ENCODE measurements around the gene MECR. TPM values are rescaled to one million over a fixed set of nuclear protein-coding genes. Genes with fewer than 3 reads are reported as not detected.
A peak's percentile ranks its signal among the peaks of the same experiment; 100 is the strongest.

The MECR gene, protein sequence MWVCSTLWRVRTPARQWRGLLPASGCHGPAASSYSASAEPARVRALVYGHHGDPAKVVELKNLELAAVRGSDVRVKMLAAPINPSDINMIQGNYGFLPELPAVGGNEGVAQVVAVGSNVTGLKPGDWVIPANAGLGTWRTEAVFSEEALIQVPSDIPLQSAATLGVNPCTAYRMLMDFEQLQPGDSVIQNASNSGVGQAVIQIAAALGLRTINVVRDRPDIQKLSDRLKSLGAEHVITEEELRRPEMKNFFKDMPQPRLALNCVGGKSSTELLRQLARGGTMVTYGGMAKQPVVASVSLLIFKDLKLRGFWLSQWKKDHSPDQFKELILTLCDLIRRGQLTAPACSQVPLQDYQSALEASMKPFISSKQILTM
- 11.7 and 22.0 TPM in 2 replicates for total RNA-seq (ENCODE audit: low replicate concordance)

DNA sequence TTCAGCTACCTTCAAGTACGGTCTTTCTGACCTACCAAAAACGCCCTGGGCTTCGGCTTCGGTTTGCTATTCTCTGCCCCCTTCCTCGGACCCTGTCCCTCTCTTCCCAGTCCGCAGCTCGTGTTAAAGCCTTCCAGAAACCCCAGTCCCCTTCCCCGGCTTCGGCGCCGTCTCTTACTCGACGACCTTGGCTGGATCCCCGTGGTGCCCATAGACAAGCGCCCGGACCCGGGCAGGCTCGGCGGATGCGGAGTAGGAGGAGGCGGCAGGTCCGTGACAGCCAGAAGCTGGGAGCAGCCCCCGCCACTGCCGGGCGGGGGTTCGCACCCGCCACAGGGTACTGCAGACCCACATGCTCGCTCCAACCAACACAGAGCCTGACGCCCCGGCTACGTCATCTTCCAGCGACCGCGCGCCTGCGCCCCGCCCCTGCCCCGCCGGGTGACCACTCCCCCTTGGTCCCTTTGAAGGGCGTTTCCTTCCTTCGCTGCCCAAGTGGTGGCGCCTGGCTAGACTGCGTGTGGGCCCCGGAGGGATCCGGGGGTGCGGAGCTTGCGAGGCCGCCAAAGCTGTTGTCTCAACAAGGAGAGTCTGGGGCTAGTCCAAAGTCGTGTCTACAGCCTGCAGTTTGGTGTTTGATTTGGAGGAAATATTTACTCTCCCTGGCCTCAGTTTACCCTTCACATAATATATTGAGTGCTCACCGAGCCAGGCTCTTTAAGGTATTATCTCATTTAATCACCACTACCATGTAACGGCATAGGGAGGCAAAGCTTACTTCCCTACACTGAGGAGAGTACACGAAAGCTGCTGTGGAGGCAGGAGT, at the start of gene MECR:
Gene MECR, minus strand, starts transcription at position 382 of the 826 bp plus-strand sequence. Its CDS starts 28 bp downstream, at position 354.
- H3K9ac ChIP-seq = peak within 1 kb of the TSS; percentile 68
- peaks cover 8% of the 10 kb centered on the region for H3F3A ChIP-seq (ENCODE audit: low read depth)
- peaks cover 22% of the 10 kb centered on the region for H3K27me3 Mint-ChIP-seq (ENCODE audit: insufficient read depth, low read depth)
- peak within 1 kb of the TSS; percentile 93 for H3K4me2 ChIP-seq
- no peak within 1 kb of the TSS for H3K27ac Mint-ChIP-seq
- peaks cover 14% of the 10 kb centered on the region for H3K4me1 Mint-ChIP-seq
- peak within 1 kb of the TSS; percentile 58 for H2AFZ ChIP-seq (replicated peaks)
- H3K9me3 Mint-ChIP-seq = no peaks in the 10 kb centered on the region
- no peak within 1 kb of the TSS for H3K27ac ChIP-seq
- TF ChIP-seq, protein P1, sequence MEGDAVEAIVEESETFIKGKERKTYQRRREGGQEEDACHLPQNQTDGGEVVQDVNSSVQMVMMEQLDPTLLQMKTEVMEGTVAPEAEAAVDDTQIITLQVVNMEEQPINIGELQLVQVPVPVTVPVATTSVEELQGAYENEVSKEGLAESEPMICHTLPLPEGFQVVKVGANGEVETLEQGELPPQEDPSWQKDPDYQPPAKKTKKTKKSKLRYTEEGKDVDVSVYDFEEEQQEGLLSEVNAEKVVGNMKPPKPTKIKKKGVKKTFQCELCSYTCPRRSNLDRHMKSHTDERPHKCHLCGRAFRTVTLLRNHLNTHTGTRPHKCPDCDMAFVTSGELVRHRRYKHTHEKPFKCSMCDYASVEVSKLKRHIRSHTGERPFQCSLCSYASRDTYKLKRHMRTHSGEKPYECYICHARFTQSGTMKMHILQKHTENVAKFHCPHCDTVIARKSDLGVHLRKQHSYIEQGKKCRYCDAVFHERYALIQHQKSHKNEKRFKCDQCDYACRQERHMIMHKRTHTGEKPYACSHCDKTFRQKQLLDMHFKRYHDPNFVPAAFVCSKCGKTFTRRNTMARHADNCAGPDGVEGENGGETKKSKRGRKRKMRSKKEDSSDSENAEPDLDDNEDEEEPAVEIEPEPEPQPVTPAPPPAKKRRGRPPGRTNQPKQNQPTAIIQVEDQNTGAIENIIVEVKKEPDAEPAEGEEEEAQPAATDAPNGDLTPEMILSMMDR (IDR thresholded peaks at IDR 0.05) = peak; percentile 35
- TF ChIP-seq EZH2 (IDR thresholded peaks at IDR 0.05) (no peak), EZH2phosphoT487 (IDR thresholded peaks at IDR 0.05) (no peak)
- no peaks in the 10 kb centered on the region for H4K20me1 ChIP-seq (ENCODE audit: low read depth)
- peak; percentile 95 for DNase-seq (ENCODE audit: low spot score)
- no peaks in the 10 kb centered on the region for H3K9me3 ChIP-seq (ENCODE audit: low read depth)
- peak within 1 kb of the TSS; percentile 96 for H3K4me3 Mint-ChIP-seq
- peaks cover 42% of the 10 kb centered on the region for H3K27me3 ChIP-seq
- peaks cover 8% of the 10 kb centered on the region for H3K4me1 ChIP-seq
- H3K4me3 ChIP-seq = peak within 1 kb of the TSS; percentile 83
- no peaks in the 10 kb centered on the region for H3K36me3 ChIP-seq
- peaks cover 18% of the 10 kb centered on the region for H3K79me2 ChIP-seq (ENCODE audit: low read depth)
- H3K36me3 Mint-ChIP-seq = no peaks in the 10 kb centered on the region

DNA sequence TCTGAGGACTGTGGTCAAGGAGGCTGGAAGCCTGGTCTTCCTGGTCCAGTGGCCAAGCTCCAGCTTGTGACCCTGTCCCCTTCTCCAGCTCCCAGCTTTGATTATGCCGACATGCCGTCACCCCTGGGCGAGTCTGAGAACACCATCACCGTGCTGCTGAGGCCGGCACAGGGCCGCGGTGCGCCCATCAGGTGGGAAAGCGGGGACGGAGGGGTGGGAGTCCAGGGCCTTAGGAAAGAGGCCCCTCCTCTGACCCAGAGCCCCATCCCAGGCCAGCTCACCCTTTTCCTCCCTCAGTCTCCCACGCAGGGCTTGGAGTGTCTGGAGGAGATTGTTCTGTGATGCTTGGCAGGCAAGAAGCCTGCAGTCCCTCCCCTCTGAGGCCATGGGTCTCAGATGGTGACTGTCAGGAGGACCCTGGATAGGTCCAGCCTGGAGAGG, 49.2 kb upstream of the MECR start:
- no peaks in the 10 kb centered on the region for H4K20me1 ChIP-seq (ENCODE audit: low read depth)
- H3K36me3 ChIP-seq = no peaks in the 10 kb centered on the region
- no peaks in the 10 kb centered on the region for H3K9me3 ChIP-seq (ENCODE audit: low read depth)
- no peak overlapping the region for H3K27ac ChIP-seq
- Mint-ChIP-seq H3K9me3 (no peaks in the 10 kb centered on the region), H3K36me3 (peaks cover 5% of the 10 kb centered on the region), H3K4me1 (peaks cover 30% of the 10 kb centered on the region), H3K27ac (no peak overlapping the region), H3K4me3 (no peak overlapping the region), H3K27me3 (ENCODE audit: insufficient read depth, low read depth) (peaks cover 6% of the 10 kb centered on the region)
- DNase-seq (ENCODE audit: low spot score) = no peak
- H3K27me3 ChIP-seq = no peaks in the 10 kb centered on the region
- TF ChIP-seq, protein P1 (IDR thresholded peaks at IDR 0.05) = no peak
- no peak for TF ChIP-seq EZH2phosphoT487 (IDR thresholded peaks at IDR 0.05)
- no peak for TF ChIP-seq EZH2 (IDR thresholded peaks at IDR 0.05)
- H3K79me2 ChIP-seq (ENCODE audit: low read depth) = no peaks in the 10 kb centered on the region
- H2AFZ ChIP-seq (replicated peaks) = no peak overlapping the region
- H3K4me1 ChIP-seq = peaks cover 17% of the 10 kb centered on the region
- H3K4me2 ChIP-seq = no peak overlapping the region
- H3K4me3 ChIP-seq = no peak overlapping the region
- peaks cover 23% of the 10 kb centered on the region for H3F3A ChIP-seq (ENCODE audit: low read depth)
- H3K9ac ChIP-seq = no peak overlapping the region

DNA sequence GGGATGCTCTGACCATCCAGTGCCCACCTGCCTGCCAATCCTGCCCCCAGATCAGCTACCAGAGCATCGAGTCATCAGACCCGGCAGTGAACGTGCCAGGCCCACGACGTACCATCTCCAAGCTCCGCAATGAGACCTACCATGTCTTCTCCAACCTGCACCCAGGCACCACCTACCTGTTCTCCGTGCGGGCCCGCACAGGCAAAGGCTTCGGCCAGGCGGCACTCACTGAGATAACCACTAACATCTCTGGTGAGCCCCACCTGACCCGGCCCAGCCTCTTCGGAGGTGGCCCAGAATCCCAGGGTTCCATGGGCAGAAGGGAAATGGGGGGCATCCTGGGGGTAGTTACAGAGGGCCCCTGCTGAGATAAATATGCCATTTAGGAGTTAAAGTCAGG, 48.7 kb upstream of the MECR start:
- peaks cover 5% of the 10 kb centered on the region for H3K36me3 Mint-ChIP-seq
- H3K9me3 Mint-ChIP-seq = no peaks in the 10 kb centered on the region
- H3K36me3 ChIP-seq = no peaks in the 10 kb centered on the region
- H3K9me3 ChIP-seq (ENCODE audit: low read depth) = no peaks in the 10 kb centered on the region
- H3K79me2 ChIP-seq (ENCODE audit: low read depth) = no peaks in the 10 kb centered on the region
- no peaks in the 10 kb centered on the region for H4K20me1 ChIP-seq (ENCODE audit: low read depth)
- peaks cover 16% of the 10 kb centered on the region for H3K4me1 ChIP-seq
- H3K27ac ChIP-seq = no peak overlapping the region
- peaks cover 23% of the 10 kb centered on the region for H3F3A ChIP-seq (ENCODE audit: low read depth)
- H3K4me1 Mint-ChIP-seq = peaks cover 26% of the 10 kb centered on the region
- H2AFZ ChIP-seq (replicated peaks) = no peak overlapping the region
- no peak overlapping the region for H3K4me3 ChIP-seq
- H3K4me2 ChIP-seq = no peak overlapping the region
- no peak for DNase-seq (ENCODE audit: low spot score)
- H3K4me3 Mint-ChIP-seq = no peak overlapping the region
- peaks cover 4% of the 10 kb centered on the region for H3K27me3 Mint-ChIP-seq (ENCODE audit: insufficient read depth, low read depth)
- no peak overlapping the region for H3K27ac Mint-ChIP-seq
- H3K27me3 ChIP-seq = no peaks in the 10 kb centered on the region
- TF ChIP-seq EZH2phosphoT487 (IDR thresholded peaks at IDR 0.05) (no peak), EZH2 (IDR thresholded peaks at IDR 0.05) (no peak)
- TF ChIP-seq, protein P1 (IDR thresholded peaks at IDR 0.05) = no peak
- no peak overlapping the region for H3K9ac ChIP-seq

All from neural progenitor cell (in vitro differentiated cells).